DOHH2 (cell line): ENCODE measurements around the gene CETP.

Experiments
- EZH2phosphoT487 ChIP-seq: fragments of 200-600 bp; sonication (generic); IDR thresholded peaks from 2 replicates; pipeline ENCODE4 v1.6.1; 2017; ENCODE audit warnings: borderline replicate concordance, mild to moderate bottlenecking, antibody characterized with exemption, low read length, moderate library complexity, mixed read lengths
- TF ChIP-seq, protein P1 (sequence below): fragments of 200-600 bp; sonication (generic); IDR thresholded peaks from one replicate; pipeline ENCODE4 v1.5.1; 2014; ENCODE audit warnings: antibody characterized with exemption, mild to moderate bottlenecking, low read depth, low read length; ENCODE audit not compliant: poor library complexity, severe bottlenecking

DNA sequence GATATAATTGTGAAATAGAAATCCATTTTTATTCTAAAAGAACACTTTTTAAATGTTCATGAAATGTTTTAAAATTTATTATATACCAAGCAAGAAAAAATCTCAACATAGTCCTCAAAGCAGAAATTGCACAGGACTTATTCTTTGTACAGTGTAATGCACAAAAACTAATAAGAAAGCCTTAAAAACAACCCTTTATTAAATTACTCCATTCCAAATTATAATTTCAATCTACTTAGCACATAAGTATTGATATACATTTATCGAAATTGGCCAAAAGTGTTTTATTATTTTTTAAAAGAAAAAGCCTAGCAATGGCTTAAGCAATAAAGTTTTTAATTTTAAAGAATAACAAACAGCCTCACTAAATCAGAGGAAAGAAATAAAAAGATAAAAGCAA is 46.7 kb downstream of the CETP start:
- TF ChIP-seq, protein P1, sequence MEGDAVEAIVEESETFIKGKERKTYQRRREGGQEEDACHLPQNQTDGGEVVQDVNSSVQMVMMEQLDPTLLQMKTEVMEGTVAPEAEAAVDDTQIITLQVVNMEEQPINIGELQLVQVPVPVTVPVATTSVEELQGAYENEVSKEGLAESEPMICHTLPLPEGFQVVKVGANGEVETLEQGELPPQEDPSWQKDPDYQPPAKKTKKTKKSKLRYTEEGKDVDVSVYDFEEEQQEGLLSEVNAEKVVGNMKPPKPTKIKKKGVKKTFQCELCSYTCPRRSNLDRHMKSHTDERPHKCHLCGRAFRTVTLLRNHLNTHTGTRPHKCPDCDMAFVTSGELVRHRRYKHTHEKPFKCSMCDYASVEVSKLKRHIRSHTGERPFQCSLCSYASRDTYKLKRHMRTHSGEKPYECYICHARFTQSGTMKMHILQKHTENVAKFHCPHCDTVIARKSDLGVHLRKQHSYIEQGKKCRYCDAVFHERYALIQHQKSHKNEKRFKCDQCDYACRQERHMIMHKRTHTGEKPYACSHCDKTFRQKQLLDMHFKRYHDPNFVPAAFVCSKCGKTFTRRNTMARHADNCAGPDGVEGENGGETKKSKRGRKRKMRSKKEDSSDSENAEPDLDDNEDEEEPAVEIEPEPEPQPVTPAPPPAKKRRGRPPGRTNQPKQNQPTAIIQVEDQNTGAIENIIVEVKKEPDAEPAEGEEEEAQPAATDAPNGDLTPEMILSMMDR, result no peak
- no peak for TF ChIP-seq EZH2phosphoT487
